ENCODE results near the gene KRTAP5-2.

The KRTAP5-2 gene

DNA sequence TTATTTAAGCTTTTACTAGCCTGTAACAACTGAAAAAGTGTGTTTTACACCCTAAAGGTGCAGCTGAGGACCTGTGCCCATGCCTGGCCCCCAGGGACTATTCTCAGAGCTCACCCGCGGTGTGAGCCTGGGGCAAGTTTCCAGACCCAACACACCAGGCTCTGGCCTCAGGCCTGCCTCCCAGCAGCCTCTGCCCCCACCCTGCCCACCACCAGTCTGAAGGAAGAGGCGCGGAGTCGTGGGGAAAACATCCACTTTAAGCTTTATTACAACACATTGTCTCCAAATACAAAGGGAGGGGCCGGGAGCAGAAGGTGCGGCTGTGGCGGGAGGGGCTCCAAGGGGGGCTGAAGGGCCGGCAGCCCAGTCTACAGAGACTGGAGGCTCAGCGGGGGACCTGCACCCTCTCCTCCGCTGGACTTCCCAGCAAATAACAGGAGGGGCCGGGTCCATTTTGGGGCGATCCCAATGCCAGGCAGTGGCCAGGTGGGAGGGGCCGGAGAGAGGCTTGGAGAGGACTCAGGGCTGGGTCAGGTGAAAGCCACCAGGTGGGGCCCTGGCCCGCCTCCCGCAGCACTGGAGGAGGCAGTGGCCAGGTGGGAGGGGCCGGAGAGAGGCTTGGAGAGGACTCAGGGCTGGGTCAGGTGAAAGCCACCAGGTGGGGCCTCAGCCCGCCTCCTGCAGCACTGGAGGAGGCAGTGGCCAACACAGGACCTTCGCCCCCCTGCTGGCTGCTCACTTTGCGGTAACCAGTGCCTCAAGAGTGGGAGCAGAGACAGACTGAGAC is 44.1 kb downstream of the KRTAP5-2 start:
- no peak for DNase-seq

DNA sequence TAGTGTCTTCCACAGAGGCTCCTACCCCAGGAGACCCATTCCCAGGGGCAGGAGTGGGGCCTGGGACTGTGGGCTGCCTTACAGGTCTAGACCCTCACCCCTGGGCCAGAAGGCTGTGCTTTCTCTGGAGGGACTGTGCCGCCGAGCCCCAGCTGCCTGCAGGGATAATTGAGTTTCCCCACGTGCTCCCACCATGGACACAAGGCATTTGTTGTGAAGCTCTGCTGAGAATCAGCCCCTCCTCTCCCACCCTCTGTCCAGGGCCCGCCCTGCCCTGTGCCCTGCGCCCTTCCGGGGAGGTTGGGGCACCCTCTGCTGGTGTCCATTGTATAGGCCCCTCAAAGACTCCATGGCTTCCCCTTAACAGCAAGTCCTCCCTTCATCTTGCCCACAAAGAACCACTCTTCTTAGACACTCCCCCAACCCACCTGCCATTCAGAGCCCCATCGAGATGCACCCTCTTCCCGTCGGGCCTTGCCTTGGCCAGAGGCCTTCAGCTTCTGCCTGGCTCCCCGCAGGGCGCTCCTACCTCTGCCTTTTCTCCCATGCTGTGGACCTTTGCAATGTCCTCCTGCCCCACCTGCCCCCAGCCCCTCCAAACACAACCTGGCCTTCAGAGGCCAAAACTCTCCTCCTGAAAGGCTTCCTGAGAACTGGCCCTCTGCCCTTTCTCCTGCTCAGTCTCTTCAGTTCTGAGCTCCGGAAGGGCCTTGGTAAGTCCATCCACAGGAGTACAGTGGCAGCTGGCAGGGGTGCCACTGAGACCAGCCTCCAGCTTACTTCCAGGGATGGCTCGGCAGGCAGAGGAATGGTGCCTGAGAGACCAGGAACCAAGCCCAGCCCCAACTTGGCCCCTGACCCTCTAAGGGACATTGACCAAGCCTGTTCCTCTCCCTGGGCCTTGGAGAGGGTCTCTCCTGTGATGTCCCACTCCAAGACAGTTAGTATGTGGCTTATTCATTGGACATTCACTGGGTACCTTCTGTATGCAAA is 48.5 kb downstream of the KRTAP5-2 start:
- DNase-seq: no peak

DNA sequence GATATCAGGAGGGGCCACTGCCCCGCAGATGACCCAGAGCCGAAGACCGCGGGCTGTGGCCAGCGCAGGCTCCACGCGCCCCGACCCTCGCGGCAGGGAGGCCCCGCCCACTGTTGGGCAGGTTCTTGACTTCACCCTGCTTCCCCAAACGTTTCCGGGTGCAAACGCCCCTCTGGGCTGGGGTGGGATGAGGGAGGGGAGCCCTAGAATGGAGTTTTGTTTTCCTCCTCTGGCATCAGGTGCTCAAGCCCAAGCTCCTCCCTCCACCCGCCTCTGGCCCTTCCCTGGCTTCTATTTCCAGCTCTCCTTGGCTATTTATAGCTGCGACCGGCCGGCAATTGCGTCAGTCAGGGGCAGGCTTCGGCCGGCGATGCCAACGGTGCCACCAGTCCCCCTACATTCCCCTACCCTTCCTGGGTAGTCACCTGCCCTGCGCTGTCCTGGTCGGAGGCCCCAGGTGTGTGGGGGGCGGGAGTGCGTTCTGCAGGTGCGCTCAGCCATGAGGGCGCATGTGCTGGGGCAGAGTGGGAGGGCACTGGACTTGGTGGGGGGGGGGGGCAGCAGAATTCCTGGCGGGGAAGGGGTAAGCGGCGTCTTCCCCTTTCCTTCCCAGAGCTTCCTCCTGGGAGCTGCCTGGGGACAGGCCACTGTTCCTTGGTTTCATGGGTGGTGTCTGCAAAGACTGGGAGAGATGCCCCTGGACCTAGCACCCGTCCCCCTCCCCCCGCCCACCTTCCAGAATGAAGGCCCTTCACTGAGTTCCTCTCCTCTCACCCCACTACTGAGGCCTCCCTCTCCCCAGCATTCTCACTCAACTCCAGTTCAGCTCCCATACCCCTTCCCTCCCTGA is 49.6 kb downstream of the KRTAP5-2 start:
- DNase-seq: no peak

DNA sequence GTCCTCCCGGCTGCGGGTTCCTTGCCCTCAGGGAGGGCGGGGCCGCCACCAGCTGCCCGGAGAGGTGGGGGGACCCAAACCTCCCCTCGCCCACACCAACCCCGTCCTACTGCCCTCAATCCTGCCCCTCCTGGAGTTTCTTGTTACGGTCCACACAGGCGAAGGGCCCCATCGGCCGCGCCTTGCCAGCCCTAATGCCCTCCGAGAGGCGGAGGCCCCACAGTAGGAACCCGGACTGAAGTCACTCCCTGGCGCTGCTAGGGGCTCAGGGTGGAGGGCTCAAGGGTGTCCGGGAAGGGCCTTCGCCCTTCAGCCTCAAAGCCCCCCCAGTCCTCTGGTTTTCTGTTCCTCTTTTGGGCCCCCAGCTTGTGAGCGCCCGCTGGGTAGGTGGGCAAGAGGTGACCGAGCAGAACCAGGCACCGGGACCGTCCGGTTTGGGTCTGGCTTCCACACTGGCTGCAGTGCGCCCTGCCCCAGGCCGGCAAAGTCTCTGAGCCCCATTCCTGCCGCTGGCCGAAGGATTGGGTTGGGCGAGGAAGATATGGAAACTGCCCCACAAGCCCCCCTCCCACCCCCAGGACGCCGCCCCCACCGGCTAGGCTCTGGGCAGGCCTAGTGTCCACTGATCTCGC is 50.5 kb downstream of the KRTAP5-2 start:
- no peak for DNase-seq
